Mesenchymal stem cell (in vitro differentiated cells and primary cell): ENCODE results near the gene PLXDC2.

Experiments used
- DNase-seq: peaks from one replicate; pipeline ENCODE4 v3.0.0-alpha.2; 2013
- H2AFZ ChIP-seq: one replicate; pipeline ENCODE4 v1.6.1; 2013; ENCODE audit warnings: low read depth, mild to moderate bottlenecking, control low read depth, inconsistent platforms, low read length, moderate library complexity
- H2AK5ac ChIP-seq: 2 replicates; pipeline ENCODE4 v1.6.1; 2013; ENCODE audit warnings: low read length, moderate library complexity, mild to moderate bottlenecking, inconsistent platforms; ENCODE audit not compliant: severe bottlenecking
- H2BK120ac ChIP-seq: one replicate; pipeline ENCODE4 v1.6.1; 2013; ENCODE audit warnings: low read depth, mild to moderate bottlenecking, inconsistent platforms, low read length, moderate library complexity
- H2BK12ac ChIP-seq, 2 experiments: one replicate each; pipeline ENCODE4 v1.6.1; 2013; ENCODE audit warnings: inconsistent platforms in 2 of 2, low read length in 2 of 2, mild to moderate bottlenecking in 2 of 2, moderate library complexity in 2 of 2, control low read depth in 1 of 2
- H2BK15ac ChIP-seq: one replicate; pipeline ENCODE4 v1.6.1; 2013; ENCODE audit warnings: mild to moderate bottlenecking, low read depth, inconsistent platforms; ENCODE audit not compliant: poor library complexity, severe bottlenecking
- H2BK5ac ChIP-seq: 2 replicates; pipeline ENCODE4 v1.6.1; 2013; ENCODE audit warnings: low read depth, mild to moderate bottlenecking, low read length, control low read depth, inconsistent platforms; ENCODE audit not compliant: poor library complexity, severe bottlenecking
- H3K14ac ChIP-seq, 2 experiments: one replicate each; pipeline ENCODE4 v1.6.1; 2013; ENCODE audit warnings: inconsistent platforms in 2 of 2, low read length in 2 of 2, control low read depth in 1 of 2, mild to moderate bottlenecking in 1 of 2, moderate library complexity in 1 of 2
- H3K18ac ChIP-seq, 2 experiments: one replicate each; pipeline ENCODE4 v1.6.1; 2013; ENCODE audit warnings: inconsistent platforms in 2 of 2, low read length in 2 of 2, control low read depth in 1 of 2, low read depth in 1 of 2, mild to moderate bottlenecking in 1 of 2
- H3K23ac ChIP-seq, 2 experiments: one replicate each; pipeline ENCODE4 v1.6.1; 2013; ENCODE audit warnings: inconsistent platforms in 2 of 2, low read length in 2 of 2, mild to moderate bottlenecking in 2 of 2, moderate library complexity in 2 of 2, control low read depth in 1 of 2
- H3K27ac ChIP-seq: 2 replicates; pipeline ENCODE4 v1.5.1; 2013; ENCODE audit warnings: mild to moderate bottlenecking, moderate library complexity, low read length, control low read depth, inconsistent platforms; ENCODE audit not compliant: poor library complexity, severe bottlenecking
- H3K27me3 ChIP-seq, 2 experiments: 2 replicates each; pipeline versions ENCODE4 v1.6.1 to v1.7.0; 2013; ENCODE audit warnings: low read length in 2 of 2, mild to moderate bottlenecking in 2 of 2, moderate library complexity in 2 of 2, control low read depth in 1 of 2, inconsistent platforms in 1 of 2; ENCODE audit not compliant: control insufficient read depth in 1 of 2, insufficient read depth in 1 of 2
- H3K36me3 ChIP-seq, 2 experiments: 2 replicates each; pipeline versions ENCODE4 v1.6.1 to v1.7.0; 2013; ENCODE audit warnings: low read length in 2 of 2, control low read depth in 1 of 2, inconsistent platforms in 1 of 2, low read depth in 1 of 2, mild to moderate bottlenecking in 1 of 2; ENCODE audit not compliant: insufficient read depth in 2 of 2, control insufficient read depth in 1 of 2
- H3K4ac ChIP-seq, 2 experiments: one replicate each; pipeline ENCODE4 v1.6.1; 2013; ENCODE audit warnings: inconsistent platforms in 2 of 2, low read length in 2 of 2, mild to moderate bottlenecking in 2 of 2, moderate library complexity in 2 of 2, control low read depth in 1 of 2, low read depth in 1 of 2
- H3K4me1 ChIP-seq: 2 replicates; pipeline ENCODE4 v1.6.1; 2013; ENCODE audit warnings: low read depth, low read length, control low read depth; ENCODE audit not compliant: control insufficient read depth, insufficient read depth
- H3K4me2 ChIP-seq: 2 replicates; pipeline ENCODE4 v1.6.1; 2013; ENCODE audit warnings: low read length, mild to moderate bottlenecking, inconsistent platforms; ENCODE audit not compliant: poor library complexity, severe bottlenecking
- H3K4me3 ChIP-seq, 2 experiments: 2 replicates each; pipeline versions ENCODE4 v1.5.1 to v1.7.0; 2013; ENCODE audit warnings: low read length in 2 of 2, mild to moderate bottlenecking in 2 of 2, control low read depth in 1 of 2, low read depth in 1 of 2; ENCODE audit not compliant: insufficient read depth in 1 of 2
- H3K79me1 ChIP-seq: replicated peaks from 2 replicates; pipeline ENCODE4 v1.6.1; 2013; ENCODE audit warnings: mild to moderate bottlenecking, control low read depth, low read length, inconsistent platforms; ENCODE audit not compliant: poor library complexity, severe bottlenecking
- H3K9ac ChIP-seq: 2 replicates; pipeline ENCODE4 v1.7.0; 2013; ENCODE audit warnings: mild to moderate bottlenecking, low read length, moderate library complexity
- H3K9me3 ChIP-seq: 2 replicates; pipeline ENCODE4 v1.7.0; 2013; ENCODE audit warnings: mild to moderate bottlenecking, low read length; ENCODE audit not compliant: control insufficient read depth
- H4K8ac ChIP-seq: one replicate; pipeline ENCODE4 v1.6.1; 2013; ENCODE audit warnings: inconsistent platforms, mild to moderate bottlenecking, low read length, moderate library complexity
- H4K91ac ChIP-seq: one replicate; pipeline ENCODE4 v1.6.1; 2013; ENCODE audit warnings: mild to moderate bottlenecking, low read length, inconsistent platforms
- WGBS: methylation state at CpG from one replicate; pipeline ENCODE4 v1.1.7; 2013; ENCODE audit warnings: mixed read lengths; 5-methylcytosine and 5-hydroxymethylcytosine counted together

PLXDC2 gene

DNA sequence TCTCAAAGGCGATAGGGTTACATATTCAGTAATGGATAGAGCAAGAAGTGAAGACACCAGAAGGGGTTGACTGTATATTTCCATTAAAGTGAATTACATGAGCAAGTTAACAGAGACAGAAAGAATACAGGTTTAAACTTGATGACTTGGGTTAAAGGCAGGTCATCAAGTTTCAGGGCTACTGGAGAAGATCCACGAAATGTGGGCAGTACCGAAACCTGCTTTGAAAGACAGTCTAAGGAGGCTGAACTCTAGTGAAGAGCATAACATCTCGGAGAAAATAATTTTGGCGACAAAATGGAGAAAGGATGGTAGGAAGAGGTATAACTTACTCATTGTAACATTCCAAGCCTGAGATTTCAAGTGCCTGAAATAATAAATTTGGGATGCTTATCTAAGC, 26.6 kb upstream of the PLXDC2 start:
- no peak for DNase-seq
- WGBS, result 95% methylated on average over 5 of the region's 5 CpGs
- H3K27ac ChIP-seq, result no peak overlapping the region
- H3K9me3 ChIP-seq, result no peaks in the 10 kb centered on the region
- H3K9ac ChIP-seq, result no peak overlapping the region
- no peak overlapping the region for H4K8ac ChIP-seq
- no peak overlapping the region for H3K18ac ChIP-seq
- H3K79me1 ChIP-seq, result no peaks in the 10 kb centered on the region
- H2BK5ac ChIP-seq, result no peak overlapping the region
- H2BK120ac ChIP-seq, result no peak overlapping the region
- no peak overlapping the region for H3K23ac ChIP-seq
- H3K4me2 ChIP-seq, result no peak overlapping the region
- H2AFZ ChIP-seq, result no peak overlapping the region
- no peak overlapping the region for H3K4ac ChIP-seq
- H4K91ac ChIP-seq, result no peak overlapping the region
- no peak overlapping the region for H2BK12ac ChIP-seq
- H3K36me3 ChIP-seq, result no peaks in the 10 kb centered on the region
- H3K4me1 ChIP-seq, result no peaks in the 10 kb centered on the region
- H2AK5ac ChIP-seq, result no peak overlapping the region
- no peak overlapping the region for H2BK15ac ChIP-seq
- H3K4me3 ChIP-seq, result no peak overlapping the region
- no peak overlapping the region for H3K14ac ChIP-seq
- H3K27me3 ChIP-seq, result no peaks in the 10 kb centered on the region

DNA sequence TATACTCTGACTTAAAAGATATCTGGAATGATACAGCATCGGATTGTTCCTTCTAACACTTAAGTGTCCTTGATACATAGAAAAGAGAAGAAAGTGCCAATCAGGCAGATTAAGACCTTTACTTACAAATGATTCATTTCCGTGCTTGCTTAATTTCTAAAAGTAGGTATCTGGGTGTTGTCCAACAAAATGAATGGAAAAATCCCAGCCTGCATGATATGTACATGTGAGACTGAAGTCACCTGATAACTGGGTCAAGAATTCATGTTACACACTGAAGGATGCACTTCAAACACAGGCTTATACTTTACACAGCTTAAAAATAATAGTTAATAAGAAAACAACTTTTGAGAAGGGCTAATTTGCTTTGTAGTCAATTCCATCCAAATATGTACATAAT, 25.2 kb upstream of the PLXDC2 start:
- Histone ChIP-seq H2BK12ac (no peak overlapping the region), H3K9ac (no peak overlapping the region), H3K23ac (no peak overlapping the region), H2BK120ac (no peak overlapping the region), H3K4me3 (no peak overlapping the region), H2AK5ac (no peak overlapping the region), H3K9me3 (no peaks in the 10 kb centered on the region), H3K27me3 (no peaks in the 10 kb centered on the region), H3K27ac (no peak overlapping the region), H3K79me1 (no peaks in the 10 kb centered on the region), H3K36me3 (no peaks in the 10 kb centered on the region), H2BK15ac (no peak overlapping the region), H3K4me1 (no peaks in the 10 kb centered on the region), H3K18ac (no peak overlapping the region), H3K14ac (no peak overlapping the region), H4K91ac (no peak overlapping the region), H3K4me2 (no peak overlapping the region), H3K4ac (no peak overlapping the region), H2AFZ (no peak overlapping the region), H4K8ac (no peak overlapping the region), H2BK5ac (no peak overlapping the region)
- no peak for DNase-seq
- no CpG with 5 or more reads among the region's 2 CpGs for WGBS

DNA sequence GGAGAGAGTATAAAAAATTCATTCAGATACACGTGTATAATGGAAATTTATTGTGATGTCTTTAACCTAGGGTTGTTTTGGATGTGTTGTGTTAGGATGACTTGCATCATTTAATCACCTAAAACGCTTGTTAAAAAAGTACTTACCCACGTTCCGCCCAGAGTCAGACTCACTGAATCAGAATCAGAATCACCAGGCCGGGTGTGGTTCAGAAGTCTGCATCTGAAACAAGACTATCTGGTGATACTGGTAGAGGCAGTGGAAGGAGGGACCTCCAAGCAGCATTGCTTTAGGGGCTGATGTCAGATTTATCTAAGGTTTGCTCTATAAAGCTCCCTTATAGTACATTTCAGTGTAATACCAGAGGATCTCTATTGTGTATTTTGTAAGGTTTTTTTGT, 20.5 kb upstream of the PLXDC2 start:
- Histone ChIP-seq H4K8ac (no peak overlapping the region), H3K4me1 (no peaks in the 10 kb centered on the region), H3K9ac (no peak overlapping the region), H3K4me3 (no peak overlapping the region), H2BK15ac (no peak overlapping the region), H2BK5ac (no peak overlapping the region), H2AK5ac (no peak overlapping the region), H2BK12ac (no peak overlapping the region), H2AFZ (no peak overlapping the region), H3K14ac (no peak overlapping the region), H3K4me2 (no peak overlapping the region), H3K9me3 (no peaks in the 10 kb centered on the region), H3K18ac (no peak overlapping the region), H3K4ac (no peak overlapping the region), H3K27ac (no peak overlapping the region), H2BK120ac (no peak overlapping the region), H3K36me3 (no peaks in the 10 kb centered on the region), H3K23ac (no peak overlapping the region), H4K91ac (no peak overlapping the region), H3K27me3 (no peaks in the 10 kb centered on the region), H3K79me1 (no peaks in the 10 kb centered on the region)
- 100% methylated on average over 5 of the region's 5 CpGs for WGBS
- no peak for DNase-seq

DNA sequence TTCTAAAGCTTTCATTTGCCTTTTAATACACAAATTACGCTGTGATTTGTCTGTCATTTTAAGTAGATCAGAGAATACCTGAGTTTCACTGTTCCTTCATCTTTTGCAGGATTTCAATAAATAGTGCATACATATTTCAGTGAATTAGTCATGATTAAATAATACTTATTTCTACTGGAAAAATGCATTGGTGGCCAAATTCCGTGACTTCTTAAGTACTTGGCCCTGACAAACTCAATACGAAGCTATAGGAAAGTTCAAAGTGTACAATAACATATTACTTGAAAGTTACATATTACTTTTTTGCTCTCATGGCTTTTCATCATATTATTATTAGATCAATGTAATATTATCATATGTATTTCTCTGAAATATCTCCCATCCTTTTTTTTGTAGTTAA, 16.1 kb upstream of the PLXDC2 start:
- Histone ChIP-seq H3K4me2 (no peak overlapping the region), H3K14ac (no peak overlapping the region), H3K36me3 (no peaks in the 10 kb centered on the region), H3K18ac (no peak overlapping the region), H3K9me3 (no peaks in the 10 kb centered on the region), H2BK15ac (no peak overlapping the region), H3K4me3 (no peak overlapping the region), H3K27me3 (no peaks in the 10 kb centered on the region), H2BK120ac (no peak overlapping the region), H3K27ac (no peak overlapping the region), H2AK5ac (no peak overlapping the region), H2BK12ac (no peak overlapping the region), H2BK5ac (no peak overlapping the region), H3K4ac (no peak overlapping the region), H4K8ac (no peak overlapping the region), H3K4me1 (peaks cover 3% of the 10 kb centered on the region), H3K9ac (no peak overlapping the region), H3K79me1 (no peaks in the 10 kb centered on the region), H3K23ac (no peak overlapping the region), H4K91ac (no peak overlapping the region), H2AFZ (no peak overlapping the region)
- no peak for DNase-seq
- no CpG with 5 or more reads among the region's 3 CpGs for WGBS
